H4 (cell line): ENCODE measurements around the gene PSMB3. TPM values are rescaled to one million over a fixed set of nuclear protein-coding genes. Genes with fewer than 3 reads are reported as not detected.

ENCODE experiments used
- DNase-seq: peaks from one replicate; pipeline ENCODE4 v3.0.0-alpha.2; 2015; ENCODE audit warnings: low spot score
- total RNA-seq: library from RNA; depleted of rRNA; stranded (reverse); fragments of >200 nt; shearing (Covaris generic); gene quantifications from 2 replicates; pipeline ENCODE4 v1.2.3, GENCODE V29; 2014

The PSMB3 gene
- total RNA-seq, 1 experiment from 2014 or later: 607 TPM

DNA sequence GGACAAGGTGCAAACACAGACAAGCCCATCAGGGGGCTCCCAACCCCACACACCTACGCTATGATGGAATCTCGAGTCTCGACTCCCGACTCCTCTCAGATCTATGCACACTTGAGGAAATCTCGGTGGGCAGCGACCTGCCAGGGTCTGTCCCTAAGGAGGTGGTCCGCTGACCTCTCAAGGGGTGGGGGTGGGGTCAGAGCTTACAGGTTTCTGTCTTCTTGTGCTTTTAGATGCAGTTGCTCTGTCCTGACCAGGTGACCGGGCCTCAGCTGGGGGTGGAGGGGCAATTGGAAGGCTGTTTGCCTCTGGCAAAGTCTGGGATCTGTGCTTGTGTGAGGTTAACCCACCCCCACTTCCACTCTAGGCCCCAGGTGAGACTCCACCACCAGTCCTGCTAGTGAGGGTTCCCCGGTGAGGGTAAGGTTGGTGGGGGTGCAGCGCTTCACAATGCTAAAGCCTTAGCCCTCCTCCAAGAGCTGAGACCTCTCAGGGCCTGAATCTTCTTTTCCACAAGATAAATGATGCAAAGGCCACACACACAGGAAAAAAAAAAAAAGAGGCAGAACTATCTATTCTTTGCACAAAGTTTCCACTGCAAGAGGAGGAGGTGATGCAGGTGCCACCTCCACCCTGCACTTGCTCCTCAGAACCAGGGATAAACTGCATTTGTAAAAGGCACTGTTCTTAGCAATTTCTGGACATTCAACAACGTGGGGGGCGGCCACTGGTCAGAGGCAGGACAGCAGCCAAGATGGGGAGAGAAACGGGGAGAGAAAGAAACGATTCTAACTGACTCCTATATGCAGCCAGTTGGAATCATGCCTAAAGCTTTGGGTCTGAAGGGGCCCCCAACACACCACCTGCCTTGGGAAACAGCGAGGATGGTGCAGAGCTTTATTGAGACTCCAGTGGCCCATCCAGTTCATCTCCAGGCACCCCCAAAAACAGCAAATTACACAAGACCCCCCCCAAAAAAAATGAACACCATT lies 18.3 kb upstream of the PSMB3 start:
- DNase-seq: no peak

DNA sequence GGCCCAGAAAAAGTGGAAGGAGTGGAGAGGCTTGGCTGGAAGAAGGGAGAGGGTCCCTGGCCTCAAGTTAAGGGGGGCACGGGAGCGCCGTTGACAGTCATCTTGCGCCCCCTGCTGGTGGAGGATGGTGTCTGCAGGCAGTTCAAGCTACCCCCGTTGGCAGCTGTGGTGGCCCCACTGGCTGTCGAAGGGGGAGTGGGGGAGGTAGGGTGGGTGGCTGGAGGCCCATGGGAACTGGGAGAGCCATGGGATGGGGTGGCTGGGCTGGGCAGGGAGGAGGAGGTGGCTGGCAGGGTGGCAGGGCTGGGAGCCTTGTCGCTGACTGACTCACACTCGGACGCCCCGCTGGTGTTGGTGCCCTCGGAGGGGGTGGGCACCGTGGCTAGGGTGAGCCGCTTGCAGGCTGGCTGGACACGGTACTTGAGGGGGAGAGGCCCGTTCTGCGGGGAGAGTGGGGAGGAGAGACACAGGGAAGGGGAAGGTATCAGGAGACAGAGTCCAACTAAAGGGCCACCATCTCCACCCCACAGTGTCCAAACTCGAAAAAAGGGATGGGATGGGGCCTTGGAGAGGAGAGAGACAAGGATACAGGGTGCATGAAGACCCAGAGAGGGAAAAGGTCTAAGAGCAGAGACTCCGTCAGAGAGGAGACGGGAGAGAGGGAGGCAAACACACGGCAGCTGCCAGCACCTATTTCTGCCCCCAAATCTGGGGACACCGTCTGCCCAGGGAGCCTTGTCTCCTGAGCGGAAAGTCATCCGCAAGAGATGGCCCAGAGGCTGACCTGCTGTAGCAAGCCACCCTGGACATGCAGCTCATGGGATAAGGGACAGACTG lies 17.2 kb upstream of the PSMB3 start:
- no peak for DNase-seq

DNA sequence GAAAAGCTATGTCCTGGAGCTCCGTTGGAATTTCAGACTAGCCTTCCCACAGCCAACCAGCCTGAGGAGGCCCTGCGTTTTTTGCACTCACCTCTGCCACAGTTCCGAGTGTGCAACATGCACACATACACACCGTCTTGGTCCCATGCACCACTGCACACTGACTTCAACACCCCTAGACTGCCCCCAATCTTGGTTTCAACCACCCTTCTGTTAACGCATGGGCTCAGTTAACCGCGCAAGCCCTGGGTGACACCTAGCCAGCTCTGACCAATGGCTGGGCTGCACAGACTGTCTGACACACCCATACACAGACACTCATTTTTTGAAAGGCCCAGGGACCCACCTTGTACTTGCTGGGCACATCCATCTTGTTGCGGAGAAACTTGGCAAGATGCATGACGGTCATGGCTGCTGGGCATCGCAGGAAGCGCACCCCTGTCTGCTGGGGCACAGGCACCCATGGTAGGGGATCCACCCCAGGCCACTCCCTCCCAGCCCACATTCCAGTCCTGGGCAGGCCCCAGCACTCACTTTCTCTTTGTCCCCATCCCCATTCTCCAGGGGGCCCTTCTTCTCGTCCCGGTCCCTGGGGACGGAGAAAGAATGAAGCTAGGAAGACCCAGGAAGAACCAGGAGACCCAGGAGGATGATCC lies 14.4 kb upstream of the PSMB3 start:
- DNase-seq: no peak

DNA sequence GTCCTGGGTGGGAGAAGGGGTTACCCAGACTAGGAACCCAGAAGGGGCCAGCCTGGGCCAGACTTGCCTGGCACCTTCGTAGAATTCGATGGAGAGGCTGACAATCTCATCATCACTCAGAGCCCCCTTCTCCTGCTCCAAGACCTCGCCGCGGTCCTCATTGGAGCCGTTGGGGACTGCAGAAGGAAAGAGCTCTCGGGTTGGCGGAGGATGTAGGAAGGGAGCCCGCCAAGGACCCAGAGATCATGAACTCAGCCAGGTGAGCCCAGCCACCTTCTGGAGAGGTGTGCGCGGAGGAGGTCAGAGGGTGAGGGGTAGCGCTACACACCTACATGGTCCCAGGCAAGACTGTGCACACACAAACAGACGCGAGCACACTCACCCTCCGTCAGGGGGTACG lies 13.9 kb upstream of the PSMB3 start:
- DNase-seq: no peak

DNA sequence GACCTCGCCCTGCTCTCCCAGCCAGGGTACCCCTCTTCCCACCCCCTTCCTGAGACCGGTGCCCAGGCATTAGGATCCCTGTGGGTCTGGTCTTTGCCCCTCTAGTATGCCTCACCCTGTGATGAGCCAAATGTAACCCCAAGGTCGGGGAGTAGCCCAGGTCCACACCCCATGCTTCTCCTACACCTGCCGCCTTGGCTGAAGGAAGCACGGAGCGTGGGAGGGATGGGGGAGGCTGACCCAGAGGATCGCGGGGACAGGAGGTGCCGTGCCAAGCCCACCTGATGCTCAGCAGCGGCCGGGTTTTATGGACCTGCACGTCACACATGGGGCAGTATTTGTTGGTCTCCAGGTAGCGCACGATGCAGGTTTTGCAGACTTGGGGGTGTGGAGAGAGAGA lies 13.2 kb upstream of the PSMB3 start:
- DNase-seq: no peak

DNA sequence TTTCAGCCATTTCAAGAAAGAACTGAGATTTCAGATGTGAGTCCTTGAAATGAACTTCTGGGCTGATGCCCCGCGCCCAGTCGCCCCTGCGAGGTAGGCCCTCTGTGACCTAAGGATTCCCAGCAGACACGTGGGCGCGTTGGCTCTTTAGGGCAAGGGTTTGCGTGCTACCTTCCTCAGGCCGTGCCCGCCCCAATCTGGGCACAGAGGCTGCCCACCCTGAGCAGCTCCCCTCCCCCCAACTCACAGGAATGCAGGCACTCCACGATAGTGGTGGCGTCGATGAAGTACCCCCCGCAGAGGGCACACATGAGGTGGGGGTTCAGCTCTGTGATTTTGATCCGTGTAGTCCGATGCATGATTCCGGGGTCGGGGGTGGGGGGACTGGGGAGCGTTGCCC lies 12.5 kb upstream of the PSMB3 start:
- DNase-seq: no peak

DNA sequence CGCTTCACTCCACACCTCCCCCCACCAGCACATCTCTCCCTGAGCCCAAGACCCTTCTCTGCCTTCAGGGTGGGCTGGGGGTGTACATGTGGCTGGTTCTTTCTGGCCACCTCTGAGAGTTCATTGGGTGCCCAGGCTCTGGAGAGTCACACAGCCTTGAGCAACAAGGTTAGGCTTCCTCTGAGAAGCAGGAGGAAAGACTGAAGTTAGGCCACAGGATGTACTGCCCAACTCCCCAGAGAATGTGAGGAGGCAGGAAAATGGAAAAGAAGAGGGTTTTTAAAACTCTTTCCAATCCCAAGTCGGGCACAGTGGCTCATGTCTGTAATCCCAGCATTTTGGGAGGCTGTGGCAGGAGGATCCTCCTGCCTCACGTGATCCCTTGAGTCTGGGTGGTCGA lies 11.7 kb upstream of the PSMB3 start:
- DNase-seq: no peak

DNA sequence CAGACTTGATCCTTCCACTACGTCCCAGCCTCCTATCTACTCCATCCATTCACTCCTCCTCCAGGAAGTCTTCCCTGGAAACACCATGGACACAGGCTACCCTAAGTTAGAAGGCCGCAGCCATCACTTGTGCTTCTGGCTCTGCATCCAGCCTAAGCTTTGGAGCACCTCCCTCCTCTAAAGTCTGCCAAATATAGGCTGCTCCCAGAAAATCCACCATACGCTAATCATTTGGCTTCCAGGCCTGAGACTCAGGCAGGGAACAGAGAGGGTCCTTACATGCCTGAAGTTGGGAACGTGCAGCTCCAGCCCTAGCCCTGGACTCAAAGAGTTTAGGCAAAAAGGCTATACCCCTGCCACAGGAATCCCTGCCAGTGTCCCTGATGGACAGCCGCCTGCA lies 11.1 kb upstream of the PSMB3 start:
- no peak for DNase-seq

DNA sequence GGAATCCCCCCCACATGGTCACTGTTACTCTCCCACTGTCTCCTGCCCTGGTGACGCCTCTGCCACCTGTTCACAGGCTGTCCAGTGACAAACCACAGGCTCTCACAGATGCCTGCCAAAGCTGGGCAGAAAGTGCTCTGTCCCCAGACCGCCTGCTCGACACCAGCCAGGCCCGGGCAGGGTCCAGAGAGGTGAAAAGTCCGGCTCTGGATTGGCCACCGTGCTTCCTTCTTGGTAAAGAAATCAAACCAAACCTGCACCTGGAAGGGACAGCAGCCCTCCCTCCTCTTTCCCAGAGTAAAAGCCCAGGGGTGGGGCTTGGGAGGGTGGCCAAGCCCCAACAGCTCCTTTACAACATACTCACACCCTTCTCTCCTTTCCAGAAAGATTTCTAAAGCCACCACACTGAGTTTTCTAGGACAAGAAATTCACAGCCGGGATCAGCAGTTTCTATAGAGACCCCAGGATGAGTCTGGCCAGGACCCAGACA lies 10.6 kb upstream of the PSMB3 start:
- DNase-seq: no peak

DNA sequence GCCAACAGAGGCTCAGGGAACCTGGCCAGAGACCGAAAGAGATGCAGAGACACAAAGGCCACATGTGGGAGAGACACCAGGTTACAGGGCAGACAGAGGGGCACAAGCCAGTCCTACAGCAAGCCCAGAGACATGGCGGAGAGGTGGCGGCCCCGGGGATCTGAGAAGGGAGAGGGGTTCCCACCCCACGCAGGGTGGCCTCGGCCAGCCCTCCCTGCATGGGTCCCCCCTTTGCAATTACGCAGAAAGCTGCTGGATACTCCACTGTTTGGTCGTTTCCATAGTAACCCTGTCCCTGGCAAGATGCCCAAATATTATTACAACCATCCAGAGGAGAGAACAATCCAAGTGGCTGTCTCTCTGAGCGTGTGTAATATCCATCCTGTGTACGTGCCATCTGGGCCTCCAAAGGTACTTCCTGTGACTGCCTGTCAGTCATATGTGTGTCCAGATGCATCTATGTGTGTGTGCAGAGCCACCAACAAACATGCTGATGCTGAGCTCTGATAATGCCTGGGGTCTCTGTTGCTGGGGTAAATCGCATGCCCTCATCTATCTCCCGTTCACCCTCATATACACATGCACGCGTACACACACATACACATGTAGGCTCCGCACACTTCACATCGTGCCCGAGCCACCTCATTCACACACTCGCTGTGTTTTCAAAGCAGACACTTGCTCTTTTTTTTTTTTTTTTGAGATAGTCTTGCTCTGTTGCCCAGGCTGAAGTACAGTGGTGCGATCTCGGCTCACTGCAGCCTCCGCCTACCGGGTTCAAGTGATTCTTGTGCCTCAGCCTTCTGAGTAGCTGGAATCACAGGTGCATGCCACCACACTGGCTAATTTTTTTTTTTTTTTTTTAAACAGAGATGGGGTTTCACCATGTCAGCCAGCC lies 9.9 kb upstream of the PSMB3 start:
- DNase-seq: no peak

DNA sequence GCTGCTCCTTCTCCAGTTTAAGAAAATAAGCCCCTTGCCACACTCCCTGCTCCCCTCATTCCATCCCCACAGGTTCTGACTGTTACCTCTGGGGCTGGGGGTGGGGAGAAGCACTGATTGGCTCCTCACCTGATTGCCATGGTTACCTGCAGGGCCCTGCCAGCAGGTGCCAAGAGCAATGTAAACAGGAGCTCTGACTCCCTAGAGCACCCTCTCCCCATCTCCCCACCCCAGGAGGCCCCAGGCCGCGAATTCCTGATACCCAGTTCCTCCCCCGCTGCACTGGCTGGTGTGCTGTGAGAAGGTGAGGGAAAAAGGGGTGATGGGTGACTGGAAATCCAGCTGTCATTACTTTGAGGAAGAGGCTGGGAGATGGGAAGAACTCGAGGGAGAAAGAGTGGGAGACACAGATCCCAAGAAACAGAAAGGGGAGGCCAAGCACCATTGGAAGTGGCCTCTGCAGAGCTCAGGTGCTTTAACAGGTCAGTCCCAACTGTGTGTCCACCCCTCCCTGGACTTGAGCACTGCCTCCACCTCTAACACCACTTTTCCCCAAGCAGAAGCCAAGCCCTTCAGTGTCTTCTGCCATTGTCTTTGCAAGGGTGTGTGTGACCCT lies 8.9 kb upstream of the PSMB3 start:
- DNase-seq: no peak

DNA sequence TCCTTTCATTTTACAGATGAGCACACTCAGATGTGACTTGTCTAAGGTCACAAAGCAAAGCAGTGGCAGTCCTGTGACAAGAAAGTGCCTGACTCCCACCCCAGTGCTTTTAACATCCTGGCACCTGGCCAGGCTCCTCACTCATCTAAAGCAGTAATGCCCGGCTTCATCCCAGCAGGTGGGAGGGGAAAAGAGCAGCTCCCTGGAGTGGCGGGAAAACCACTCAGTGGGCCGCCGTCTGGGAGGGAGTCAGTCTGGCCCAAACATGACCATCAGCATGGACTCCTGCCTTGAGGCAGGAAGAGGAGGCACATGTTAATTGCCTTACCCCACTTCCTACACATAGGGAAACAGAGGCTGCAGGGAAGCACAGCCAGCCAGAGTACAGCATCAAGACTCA lies 7.0 kb upstream of the PSMB3 start:
- DNase-seq: no peak

DNA sequence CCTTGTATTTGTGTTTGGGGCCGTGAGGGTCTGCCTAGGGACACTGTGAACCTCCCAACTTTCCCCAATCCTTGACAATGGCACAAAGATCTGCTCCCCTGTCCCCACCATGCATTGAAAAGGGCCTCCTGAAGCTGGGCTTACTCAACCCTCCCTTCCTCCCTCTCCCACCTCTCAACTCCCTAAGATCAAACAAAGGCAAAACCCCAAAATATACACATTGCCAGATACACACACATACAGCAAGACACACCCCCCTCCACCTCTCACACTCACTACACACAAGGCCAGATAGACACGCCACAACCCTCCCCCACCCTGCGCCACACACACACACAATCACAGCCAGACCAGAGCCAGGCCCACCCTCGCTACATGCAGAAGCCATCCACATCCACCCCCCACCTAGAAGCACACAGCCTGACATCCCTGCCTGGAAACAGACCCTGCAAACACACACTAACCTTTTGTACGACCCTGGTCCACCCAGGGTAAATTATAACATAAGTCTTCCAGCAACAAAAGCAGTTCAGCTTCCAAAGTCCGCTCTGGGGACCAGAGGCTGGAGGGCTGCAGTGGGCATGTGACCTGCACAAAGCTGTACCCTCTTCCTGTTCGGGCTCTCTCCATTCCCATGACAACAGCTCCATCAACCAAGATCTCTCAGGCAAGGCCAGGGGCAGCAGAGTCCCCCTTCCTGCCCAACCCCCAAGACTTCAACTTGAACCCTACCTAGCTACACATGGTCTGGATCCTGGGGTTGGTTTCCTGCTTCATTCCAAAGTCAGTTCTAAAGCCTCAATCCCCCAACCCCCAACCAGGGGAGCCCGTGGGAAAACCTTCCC lies 6.3 kb upstream of the PSMB3 start:
- no peak for DNase-seq

DNA sequence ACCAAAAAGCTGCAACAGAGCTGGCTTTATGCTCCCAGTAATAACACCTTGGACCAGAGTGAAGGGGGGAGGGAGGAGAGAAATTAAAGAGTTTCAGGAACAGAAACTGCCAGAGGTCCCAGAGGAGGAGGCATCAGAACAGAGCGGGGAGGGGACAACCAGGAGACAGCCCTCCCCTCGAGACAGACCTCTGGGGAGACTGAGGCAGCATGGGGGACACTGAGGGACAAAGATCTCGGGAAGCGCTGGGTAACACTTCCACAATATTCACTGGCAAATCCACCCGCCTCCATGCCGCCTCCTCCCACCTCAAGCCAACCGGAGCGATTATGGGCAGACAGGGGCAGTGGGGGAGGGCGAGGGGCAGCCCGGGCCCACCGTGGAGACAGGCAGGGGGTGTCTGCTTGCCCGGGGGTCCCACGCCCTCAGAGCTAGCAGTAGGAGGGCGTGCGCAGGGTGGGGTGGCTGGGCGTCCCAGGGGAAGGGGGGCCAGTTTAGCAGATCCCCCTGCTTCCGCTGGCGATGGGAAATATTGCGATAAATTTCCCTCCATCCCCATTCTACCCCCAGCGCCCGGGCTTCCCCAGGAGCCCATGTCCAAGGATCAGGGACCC lies 5.6 kb upstream of the PSMB3 start:
- DNase-seq: no peak

DNA sequence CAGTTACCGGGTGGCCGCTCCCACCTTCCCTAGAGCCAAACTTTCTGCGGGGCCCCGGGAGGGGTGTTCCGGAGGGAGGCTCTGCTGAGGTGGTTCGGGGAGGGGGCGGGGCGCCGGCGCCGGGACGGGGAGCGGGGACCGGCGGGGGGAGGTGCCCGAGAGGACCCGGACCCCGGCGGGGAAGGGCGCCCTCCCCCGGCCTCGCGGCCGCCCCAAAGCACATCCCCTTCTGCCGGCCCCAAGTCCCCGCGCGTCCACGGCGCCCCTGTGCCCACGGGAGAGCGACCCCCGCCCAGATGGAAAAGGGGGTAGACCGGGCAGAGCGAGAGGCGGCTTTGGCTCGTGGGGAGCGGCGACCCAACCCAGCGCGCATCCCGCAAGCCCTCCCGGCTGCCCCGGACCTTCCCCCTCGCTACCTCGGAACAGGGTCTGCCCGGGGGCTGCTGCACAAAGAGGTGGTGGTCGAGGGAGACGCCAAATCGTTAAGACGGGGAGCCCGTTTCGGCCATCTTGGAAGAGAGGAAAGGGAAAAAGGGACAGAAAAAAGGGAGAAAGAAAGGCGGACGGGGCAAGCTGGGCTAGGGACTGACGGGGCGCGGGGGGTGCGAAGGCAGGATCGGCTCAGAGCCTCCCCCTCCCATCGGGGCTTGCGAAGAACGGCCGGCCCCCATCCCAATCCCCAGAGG lies 4.9 kb upstream of the PSMB3 start:
- DNase-seq: no peak

DNA sequence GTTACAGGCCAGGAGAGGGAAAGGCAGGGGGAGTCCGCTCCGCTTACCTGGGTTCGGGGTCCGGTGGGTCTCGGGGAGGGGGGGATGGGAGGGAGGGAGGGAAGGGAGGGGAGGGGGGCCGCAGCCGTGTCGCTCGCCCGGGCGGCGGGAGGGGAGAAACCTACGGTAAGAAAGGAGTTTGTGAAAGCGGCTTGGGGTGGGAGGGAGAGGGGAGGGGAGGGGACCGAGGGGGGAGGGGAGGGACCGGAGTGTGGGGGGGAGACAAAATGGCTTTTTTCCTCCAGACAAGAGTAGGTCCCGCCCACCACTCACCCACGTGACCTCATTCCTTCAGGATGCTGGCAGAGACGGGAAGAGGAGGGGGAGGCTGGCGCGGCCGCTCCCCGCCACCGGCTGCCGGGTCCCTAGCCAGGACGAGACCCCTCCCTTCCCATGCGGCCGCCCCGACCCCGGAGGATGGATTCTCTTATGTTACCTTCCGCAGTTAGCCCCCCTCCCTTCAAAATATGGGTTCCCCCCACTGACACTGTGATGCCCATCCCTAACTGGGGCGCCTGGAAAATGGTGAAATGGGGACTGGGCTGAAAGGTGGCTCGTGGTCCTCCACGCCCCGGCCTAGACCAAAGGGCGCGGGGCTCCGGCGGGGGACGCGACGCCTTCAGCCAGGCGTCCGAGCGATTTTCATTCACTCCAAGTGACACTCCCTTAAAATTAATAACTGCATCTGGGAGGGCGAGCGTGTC lies 4.2 kb upstream of the PSMB3 start, which contains the start of gene PCGF2:
PCGF2 (minus strand) TSS at position 188 of the 743 bp plus-strand sequence. CDS start 7,934 bp downstream, outside the sequence.
- peak; percentile 92 for DNase-seq

DNA sequence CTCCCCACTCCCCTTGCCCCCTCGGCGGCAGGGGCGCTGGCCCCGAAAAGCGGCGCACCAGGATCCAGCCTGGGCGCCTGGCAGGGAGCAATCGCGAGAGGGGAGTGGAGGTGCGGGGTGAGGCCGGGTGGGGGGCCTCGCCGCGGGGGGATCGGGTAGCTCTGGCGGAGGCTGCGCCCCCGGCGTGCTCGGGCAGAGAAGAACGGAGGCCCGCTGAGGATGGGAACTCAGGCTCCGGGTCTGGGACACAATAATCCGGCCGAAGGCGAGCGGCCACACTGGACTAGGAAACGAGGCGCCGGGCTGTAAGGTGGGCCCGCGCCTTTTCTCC lies 3.7 kb upstream of the PSMB3 start:
- DNase-seq: no peak
